GM13976 (cell line): ENCODE data around the gene DDTL.

Experiments
- DNase-seq: peaks from one replicate; pipeline ENCODE4 v3.0.0; 2012; ENCODE audit warnings: low spot score
- CTCF ChIP-seq: IDR thresholded peaks from 2 replicates; pipeline ENCODE4 v1.5.1; 2012; ENCODE audit warnings: borderline replicate concordance, mild to moderate bottlenecking; ENCODE audit not compliant: insufficient read depth; ENCODE audit errors: extremely low read depth, missing control alignments, control extremely low read depth
- in situ Hi-C: fragments of 300-500 bp; cut with MboI; formaldehyde crosslinking; loops from one replicate; pipeline ENCODE4 v1.12.0; 2022; ENCODE audit warnings: low sequenced_read_pairs, mixed read lengths, inconsistent platforms; ENCODE audit not compliant: unreplicated experiment

DDTL gene

GRCh38 chr22:24010018-24010391 is 43.3 kb downstream of the DDTL start:
- TF ChIP-seq CTCF = no peak
- DNase-seq = no peak
- in situ Hi-C loops = no loop called here

DNA sequence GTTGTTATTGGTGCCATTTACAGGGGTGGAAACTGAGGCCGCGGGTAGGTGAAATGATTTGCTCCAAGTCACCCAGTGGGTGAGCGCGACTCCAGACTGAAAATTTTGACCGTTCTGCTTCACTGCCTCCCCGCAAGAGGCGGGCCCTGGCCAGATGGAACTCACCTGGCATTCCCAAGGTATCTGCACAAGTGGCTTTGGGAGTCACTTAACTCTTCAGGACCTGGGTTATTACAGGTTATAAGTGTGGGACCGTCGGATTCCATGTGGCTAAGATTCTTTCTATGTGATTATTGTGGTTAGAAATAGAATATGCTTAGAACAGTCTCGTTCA is 45.0 kb downstream of the DDTL start:
- no peak for DNase-seq
- in situ Hi-C loops = no loop called here
- no peak for TF ChIP-seq CTCF

- TF ChIP-seq CTCF = no peak
- no peak for DNase-seq
- in situ Hi-C loops = no loop called here
Measured at GRCh38 chr22:24016156-24016555, 49.5 kb downstream of the DDTL start.

- DNase-seq = no peak
- no peak for TF ChIP-seq CTCF
- in situ Hi-C loops = no loop called here
Measured at GRCh38 chr22:24021304-24021703, 54.6 kb downstream of the DDTL start.
